Panc1 (cell line): Measurements from ENCODE around the gene PTPRK. TPM values are rescaled to one million over a fixed set of nuclear protein-coding genes. Genes with fewer than 3 reads are reported as not detected.

ENCODE experiments used
- ATAC-seq: fragments of 200-7000 bp; cut with Tn5 transposase; 2 replicates; pipeline ENCODE4 v1.9.1; 2020; ENCODE audit warnings: mild to moderate bottlenecking, moderate library complexity
- BruUV-seq: library from RNA; stranded (reverse); fragments of 400-500 nt; replicated peaks from 2 replicates; lab custom pipeline; 2021; lab: Mats Ljungman, UMichigan
- CTCF ChIA-PET: fragments of 300-600 bp; sonication (Branson Sonifier 250); formaldehyde crosslinking; loops from one replicate; lab custom pipeline; 2022; ENCODE audit warnings: antibody characterized with exemption; lab: Charles Lee
- POLR2A ChIA-PET: fragments of 300-600 bp; sonication (Branson Sonifier 250); formaldehyde crosslinking; loops from one replicate; lab custom pipeline; 2022; ENCODE audit warnings: antibody characterized with exemption; lab: Charles Lee
- DNase-seq: peaks from one replicate; pipeline ENCODE4 v3.0.0-alpha.2; 2010; ENCODE audit warnings: low read depth, low spot score
- H3K27ac ChIP-seq: 2 replicates; pipeline ENCODE4 v1.5.1; 2011; ENCODE audit warnings: mild to moderate bottlenecking, low read length, inconsistent platforms
- H3K27me3 ChIP-seq: fragments of 200-500 bp; sonication (Bioruptor generic); 2 replicates; pipeline ENCODE4 v1.6.0; 2014; ENCODE audit warnings: low read length, inconsistent platforms; ENCODE audit not compliant: control insufficient read depth, insufficient read depth
- H3K36me3 ChIP-seq: fragments of 200-500 bp; sonication (Bioruptor generic); 2 replicates; pipeline ENCODE4 v1.5.1; 2014; ENCODE audit warnings: inconsistent platforms, mild to moderate bottlenecking, low read length, moderate library complexity; ENCODE audit not compliant: control insufficient read depth, insufficient read depth
- H3K4me1 ChIP-seq: 2 replicates; pipeline ENCODE4 v1.5.1; 2011; ENCODE audit warnings: inconsistent platforms, mild to moderate bottlenecking, low read length, moderate library complexity; ENCODE audit not compliant: control insufficient read depth, insufficient read depth
- H3K4me3 ChIP-seq, 2 experiments: 2 replicates each; pipeline ENCODE4 v1.5.1; 2011 to 2012; ENCODE audit warnings: low read depth in 2 of 2, low read length in 2 of 2, mild to moderate bottlenecking in 2 of 2, inconsistent platforms in 1 of 2, moderate library complexity in 1 of 2
- H3K9me3 ChIP-seq: fragments of 200-500 bp; sonication (Bioruptor generic); 2 replicates; pipeline ENCODE4 v1.5.1; 2014; ENCODE audit warnings: low read depth, mild to moderate bottlenecking, inconsistent platforms, low read length, moderate library complexity; ENCODE audit not compliant: control insufficient read depth, insufficient read depth
- POLR2AphosphoS5 ChIP-seq: IDR thresholded peaks from 2 replicates; pipeline ENCODE4 v1.6.1; 2012; ENCODE audit warnings: mild to moderate bottlenecking, low read depth, low read length, moderate library complexity
- SIN3A ChIP-seq: IDR thresholded peaks from 2 replicates; pipeline ENCODE4 v1.6.1; 2012; ENCODE audit warnings: low read depth, mild to moderate bottlenecking, low read length, moderate library complexity, borderline replicate concordance; ENCODE audit not compliant: insufficient read depth
- TCF7L2 ChIP-seq: IDR thresholded peaks from 2 replicates; pipeline ENCODE4 v1.6.1; 2011; ENCODE audit warnings: mild to moderate bottlenecking, low read depth, low read length, inconsistent platforms
- in situ Hi-C: cut with HindIII; loops from 2 replicates; pipeline ENCODE4 v1.10.0; 2016; ENCODE audit warnings: low sequenced_read_pairs, low pct_unique_long_range_greater_than_20kb
- intact Hi-C: fragments of 100-400 bp; cut with micrococcal nuclease; formaldehyde crosslinking; loops from one replicate; pipeline ENCODE4 v1.10.0; 2022; ENCODE audit not compliant: unreplicated experiment
- total RNA-seq: library from RNA; stranded (reverse); gene quantifications from one replicate; pipeline ENCODE4 v1.2.1, GENCODE V29; 2021; ENCODE audit not compliant: unreplicated experiment
- TF ChIP-seq, protein P1 (sequence below), 2 experiments: IDR thresholded peaks; 2 replicates each; pipeline ENCODE4 v1.6.1; 2011 to 2012; ENCODE audit warnings: low read depth in 2 of 2, control low read depth in 1 of 2, low read length in 1 of 2, mild to moderate bottlenecking in 1 of 2, moderate library complexity in 1 of 2; ENCODE audit not compliant: insufficient read depth in 1 of 2
- TF ChIP-seq, protein P2 (sequence below): fragments of 450-650 bp; IDR thresholded peaks from 2 replicates; pipeline ENCODE4 v1.5.1; 2017; ENCODE audit warnings: mild to moderate bottlenecking

The PTPRK gene
- total RNA-seq, 1 experiment from 2014 or later: 61.8 TPM

DNA sequence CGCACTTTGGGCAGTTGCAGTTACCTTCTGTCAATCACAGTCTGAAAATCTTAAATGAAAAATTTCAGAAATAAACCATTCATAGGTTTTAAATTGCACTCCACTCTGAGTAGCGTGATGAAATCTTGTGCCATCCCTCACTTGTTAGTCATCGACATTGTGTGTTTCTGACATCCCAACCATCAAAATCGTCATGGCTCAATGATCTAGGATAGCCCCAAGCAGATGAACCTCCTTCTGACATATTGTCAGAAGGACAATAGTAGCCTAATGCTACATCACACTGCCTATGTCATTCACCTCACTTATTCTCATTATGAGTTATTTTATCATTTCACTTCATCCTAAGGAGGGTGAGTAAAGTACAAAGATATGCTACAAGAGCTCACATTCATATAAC lies 284.8 kb downstream of the PTPRK start:
- Histone ChIP-seq H3K9me3 (no peaks in the 10 kb centered on the region), H3K4me1 (no peaks in the 10 kb centered on the region), H3K4me3 (no peak overlapping the region), H3K27ac (no peak overlapping the region), H3K27me3 (no peaks in the 10 kb centered on the region), H3K36me3 (no peaks in the 10 kb centered on the region; the same call in 1 of the 2 replicates)
- BruUV-seq: no TSS peak
- DNase-seq (peak; percentile 2), ATAC-seq (no peak)
- ChIA-PET CTCF (no interaction called here), POLR2A (no interaction called here)
- in situ Hi-C loops (no loop called here), intact Hi-C loops (no loop called here)
- TF ChIP-seq, protein P1, sequence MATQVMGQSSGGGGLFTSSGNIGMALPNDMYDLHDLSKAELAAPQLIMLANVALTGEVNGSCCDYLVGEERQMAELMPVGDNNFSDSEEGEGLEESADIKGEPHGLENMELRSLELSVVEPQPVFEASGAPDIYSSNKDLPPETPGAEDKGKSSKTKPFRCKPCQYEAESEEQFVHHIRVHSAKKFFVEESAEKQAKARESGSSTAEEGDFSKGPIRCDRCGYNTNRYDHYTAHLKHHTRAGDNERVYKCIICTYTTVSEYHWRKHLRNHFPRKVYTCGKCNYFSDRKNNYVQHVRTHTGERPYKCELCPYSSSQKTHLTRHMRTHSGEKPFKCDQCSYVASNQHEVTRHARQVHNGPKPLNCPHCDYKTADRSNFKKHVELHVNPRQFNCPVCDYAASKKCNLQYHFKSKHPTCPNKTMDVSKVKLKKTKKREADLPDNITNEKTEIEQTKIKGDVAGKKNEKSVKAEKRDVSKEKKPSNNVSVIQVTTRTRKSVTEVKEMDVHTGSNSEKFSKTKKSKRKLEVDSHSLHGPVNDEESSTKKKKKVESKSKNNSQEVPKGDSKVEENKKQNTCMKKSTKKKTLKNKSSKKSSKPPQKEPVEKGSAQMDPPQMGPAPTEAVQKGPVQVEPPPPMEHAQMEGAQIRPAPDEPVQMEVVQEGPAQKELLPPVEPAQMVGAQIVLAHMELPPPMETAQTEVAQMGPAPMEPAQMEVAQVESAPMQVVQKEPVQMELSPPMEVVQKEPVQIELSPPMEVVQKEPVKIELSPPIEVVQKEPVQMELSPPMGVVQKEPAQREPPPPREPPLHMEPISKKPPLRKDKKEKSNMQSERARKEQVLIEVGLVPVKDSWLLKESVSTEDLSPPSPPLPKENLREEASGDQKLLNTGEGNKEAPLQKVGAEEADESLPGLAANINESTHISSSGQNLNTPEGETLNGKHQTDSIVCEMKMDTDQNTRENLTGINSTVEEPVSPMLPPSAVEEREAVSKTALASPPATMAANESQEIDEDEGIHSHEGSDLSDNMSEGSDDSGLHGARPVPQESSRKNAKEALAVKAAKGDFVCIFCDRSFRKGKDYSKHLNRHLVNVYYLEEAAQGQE (IDR thresholded peaks at IDR 0.05; ENCODE audit: insufficient read depth in 1 of 2, low read depth in 2 of 2, low read length in 1 of 2): no peak
- TF ChIP-seq SIN3A (no peak), TCF7L2 (no peak), POLR2AphosphoS5 (no peak)
- TF ChIP-seq, protein P2, sequence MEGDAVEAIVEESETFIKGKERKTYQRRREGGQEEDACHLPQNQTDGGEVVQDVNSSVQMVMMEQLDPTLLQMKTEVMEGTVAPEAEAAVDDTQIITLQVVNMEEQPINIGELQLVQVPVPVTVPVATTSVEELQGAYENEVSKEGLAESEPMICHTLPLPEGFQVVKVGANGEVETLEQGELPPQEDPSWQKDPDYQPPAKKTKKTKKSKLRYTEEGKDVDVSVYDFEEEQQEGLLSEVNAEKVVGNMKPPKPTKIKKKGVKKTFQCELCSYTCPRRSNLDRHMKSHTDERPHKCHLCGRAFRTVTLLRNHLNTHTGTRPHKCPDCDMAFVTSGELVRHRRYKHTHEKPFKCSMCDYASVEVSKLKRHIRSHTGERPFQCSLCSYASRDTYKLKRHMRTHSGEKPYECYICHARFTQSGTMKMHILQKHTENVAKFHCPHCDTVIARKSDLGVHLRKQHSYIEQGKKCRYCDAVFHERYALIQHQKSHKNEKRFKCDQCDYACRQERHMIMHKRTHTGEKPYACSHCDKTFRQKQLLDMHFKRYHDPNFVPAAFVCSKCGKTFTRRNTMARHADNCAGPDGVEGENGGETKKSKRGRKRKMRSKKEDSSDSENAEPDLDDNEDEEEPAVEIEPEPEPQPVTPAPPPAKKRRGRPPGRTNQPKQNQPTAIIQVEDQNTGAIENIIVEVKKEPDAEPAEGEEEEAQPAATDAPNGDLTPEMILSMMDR: no peak

DNA sequence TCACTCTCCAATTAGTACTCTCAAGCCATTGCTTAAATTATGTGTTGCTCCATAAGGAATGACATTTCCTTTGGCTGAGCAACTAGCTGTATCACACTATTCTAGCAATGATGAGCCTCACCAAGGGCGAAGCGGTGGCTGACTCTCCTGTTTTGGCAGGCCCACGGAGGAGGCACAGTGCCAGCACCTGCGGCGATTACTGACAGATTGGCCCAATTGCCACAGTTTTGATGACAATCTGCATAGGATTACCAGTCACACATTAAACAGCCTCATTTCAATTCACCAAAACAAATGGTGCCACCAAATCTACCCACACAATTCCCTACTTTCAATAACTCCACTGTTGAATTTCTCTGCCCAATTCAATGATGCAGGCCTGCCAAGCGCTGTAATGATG lies 286.9 kb downstream of the PTPRK start:
- ATAC-seq (no peak), DNase-seq (no peak)
- Histone ChIP-seq H3K27me3 (no peaks in the 10 kb centered on the region), H3K4me3 (no peak overlapping the region), H3K4me1 (no peaks in the 10 kb centered on the region), H3K9me3 (no peaks in the 10 kb centered on the region), H3K36me3 (no peaks in the 10 kb centered on the region; the same call in 1 of the 2 replicates), H3K27ac (no peak overlapping the region)
- ChIA-PET POLR2A (interaction anchor here (0.5 kb wide), 1 partner anchor 10 kb away, joined by 4 read pairs; no protein-coding TSS in a partner anchor), CTCF (no interaction called here)
- no TSS peak for BruUV-seq
- intact Hi-C loops (no loop called here), in situ Hi-C loops (no loop called here)
- TF ChIP-seq, protein P1 (IDR thresholded peaks at IDR 0.05; ENCODE audit: insufficient read depth in 1 of 2, low read depth in 2 of 2, low read length in 1 of 2): no peak
